ENCODE data around the gene STAT1.

The STAT1 gene

DNA sequence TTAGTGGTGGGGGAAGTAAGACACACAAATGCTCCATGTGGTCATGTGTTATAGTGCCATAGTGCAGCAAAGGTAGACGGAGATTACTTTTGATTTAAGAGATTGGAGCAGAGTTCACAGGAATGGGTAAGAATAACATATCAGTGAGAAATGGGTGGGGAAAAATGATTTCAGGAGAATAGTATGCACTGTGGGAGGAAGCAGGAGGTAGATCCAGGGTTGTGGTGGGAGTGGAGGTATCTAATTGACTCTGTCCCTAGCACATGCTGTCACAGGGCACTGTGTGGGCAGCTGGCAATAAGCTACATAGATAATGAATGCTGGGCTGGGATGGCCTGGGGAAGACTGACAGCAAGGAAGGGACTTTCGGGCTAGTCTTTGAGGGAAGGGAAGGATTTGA, 65.3 kb downstream of the STAT1 start:
- no peak for DNase-seq

DNA sequence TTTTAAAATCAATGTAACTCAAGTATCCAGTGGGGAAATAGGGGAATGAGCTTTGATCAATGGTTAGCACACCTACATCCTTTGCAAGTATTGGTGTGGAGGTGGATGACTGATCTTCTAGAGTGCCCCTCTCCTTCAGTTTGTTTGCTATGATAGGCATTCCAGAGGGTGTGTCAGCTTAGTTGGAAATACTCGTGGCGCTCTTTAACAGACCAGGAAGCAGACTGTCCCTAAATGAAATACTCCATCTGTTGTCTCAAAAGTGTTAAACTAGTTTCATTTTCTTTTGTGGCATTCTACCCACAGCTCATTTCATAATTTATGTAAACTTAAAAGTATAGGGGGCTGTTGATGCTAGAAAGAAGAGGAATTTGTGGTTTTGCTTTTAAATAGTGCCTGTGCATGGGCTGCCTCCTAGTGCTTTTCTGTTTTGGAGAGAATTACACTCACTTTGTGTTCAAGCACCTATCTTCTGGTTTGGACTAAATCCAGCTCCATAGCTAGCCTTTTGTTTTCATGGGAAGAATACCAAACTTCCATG, 66.2 kb downstream of the STAT1 start:
- DNase-seq, result no peak

- DNase-seq, result no peak
Measured at GRCh38 chr2:190947141-190947540, 66.8 kb downstream of the STAT1 start.

DNA sequence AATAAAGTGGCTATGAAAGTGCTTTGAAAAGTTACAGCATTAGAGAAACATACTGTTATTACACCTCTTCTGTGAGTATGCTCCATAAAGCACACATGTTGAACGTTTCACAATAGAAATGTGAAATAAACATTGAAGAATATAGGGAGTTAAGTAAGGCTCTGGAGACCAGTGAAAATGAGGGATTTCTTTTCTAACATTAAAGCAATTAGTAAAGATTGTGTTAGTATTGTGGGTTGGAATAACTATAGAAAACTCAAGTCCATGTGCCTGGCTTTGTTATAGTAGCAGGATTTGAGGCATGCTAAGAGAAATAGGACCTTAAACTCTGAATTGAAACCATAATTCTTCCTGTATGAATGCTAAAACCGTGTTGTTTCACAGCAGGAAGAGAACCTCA, 70.3 kb downstream of the STAT1 start:
- no peak for DNase-seq

- DNase-seq, result no peak
Measured at GRCh38 chr2:190942697-190943096, 71.3 kb downstream of the STAT1 start.

DNA sequence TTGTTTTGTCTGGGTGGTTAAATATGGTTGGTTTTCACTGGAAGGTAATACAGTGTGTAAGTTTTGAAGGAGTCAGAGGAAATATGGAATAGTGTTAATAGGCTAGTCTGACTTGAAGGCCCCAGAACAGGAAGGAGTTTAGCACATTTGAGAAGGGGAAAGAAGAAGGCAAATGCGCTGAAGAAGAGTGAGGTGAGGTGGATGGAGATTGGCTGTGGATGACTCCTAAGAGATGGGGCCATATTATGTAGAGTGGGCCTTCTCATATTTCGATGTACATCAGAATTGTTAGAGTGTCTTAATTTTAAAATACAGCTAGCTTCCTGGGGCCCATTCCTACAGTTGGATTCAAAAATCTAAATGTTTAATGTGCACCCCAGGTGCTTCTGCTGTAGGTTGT, 72.4 kb downstream of the STAT1 start:
- DNase-seq, result no peak

- no peak for DNase-seq
Measured at GRCh38 chr2:190940454-190940853, 73.5 kb downstream of the STAT1 start.

- DNase-seq, result no peak
Measured at GRCh38 chr2:190938771-190939335, 75.1 kb downstream of the STAT1 start.

GRCh38 chr2:190935054-190935453, 78.9 kb downstream of the STAT1 start:
- DNase-seq, result no peak

GRCh38 chr2:190933361-190933760, 80.6 kb downstream of the STAT1 start:
- DNase-seq, result no peak

GRCh38 chr2:190932514-190932913, 81.5 kb downstream of the STAT1 start:
- DNase-seq, result no peak

DNA sequence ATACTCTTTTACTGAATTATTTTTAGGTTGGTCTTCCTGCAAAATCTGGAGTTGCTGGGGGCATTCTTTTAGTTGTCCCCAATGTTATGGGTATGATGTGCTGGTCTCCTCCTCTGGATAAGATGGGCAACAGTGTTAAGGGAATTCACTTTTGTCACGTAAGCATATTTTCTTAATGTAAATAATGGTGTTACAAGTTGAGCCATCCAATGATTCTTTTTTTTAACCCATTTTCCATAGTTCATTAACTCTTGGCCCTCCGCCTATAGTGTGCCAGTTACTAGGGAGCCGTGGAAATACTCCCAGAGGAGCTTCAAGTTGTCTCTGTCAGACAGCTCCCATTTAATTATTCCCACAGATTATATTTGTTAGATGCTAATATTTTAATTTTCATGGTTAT, 83.6 kb downstream of the STAT1 start:
- no peak for DNase-seq

DNA sequence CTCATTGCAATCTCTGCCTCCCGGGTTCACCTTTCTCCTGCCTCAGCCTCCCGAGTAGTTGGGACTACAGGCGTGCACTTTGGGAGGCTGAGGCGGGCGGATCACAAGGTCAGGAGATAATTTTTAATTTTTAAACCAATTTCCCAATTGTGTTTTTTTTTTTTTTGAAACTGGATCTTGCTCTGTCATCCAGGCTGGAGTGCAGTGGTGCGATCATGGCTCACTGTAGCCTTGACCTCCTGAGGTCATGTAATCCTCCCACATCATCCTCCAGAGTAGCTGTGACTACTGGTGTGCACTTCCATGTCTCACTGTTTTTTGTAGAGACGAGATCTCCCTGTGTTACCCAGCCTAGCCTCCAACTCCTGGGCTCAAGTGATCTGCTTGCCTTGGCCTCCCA, 84.1 kb downstream of the STAT1 start:
- DNase-seq, result no peak

DNA sequence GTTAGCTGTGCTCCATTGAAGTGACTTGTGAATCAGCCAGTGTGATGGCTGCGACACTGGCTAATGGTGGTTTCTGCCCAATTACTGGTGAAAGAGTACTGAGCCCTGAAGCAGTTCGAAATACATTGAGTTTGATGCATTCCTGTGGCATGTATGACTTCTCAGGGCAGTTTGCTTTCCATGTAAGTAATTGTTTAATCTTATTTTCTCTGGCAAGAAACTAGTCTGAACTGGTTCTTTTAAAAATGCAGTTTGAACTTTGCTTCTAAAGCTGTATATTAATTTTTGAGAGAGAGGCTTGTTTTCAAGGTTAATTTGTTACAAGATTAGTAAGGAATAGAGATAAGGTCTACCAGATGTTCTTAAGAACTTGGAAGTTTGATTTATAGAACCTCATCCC, 86.7 kb downstream of the STAT1 start:
- DNase-seq, result no peak

DNA sequence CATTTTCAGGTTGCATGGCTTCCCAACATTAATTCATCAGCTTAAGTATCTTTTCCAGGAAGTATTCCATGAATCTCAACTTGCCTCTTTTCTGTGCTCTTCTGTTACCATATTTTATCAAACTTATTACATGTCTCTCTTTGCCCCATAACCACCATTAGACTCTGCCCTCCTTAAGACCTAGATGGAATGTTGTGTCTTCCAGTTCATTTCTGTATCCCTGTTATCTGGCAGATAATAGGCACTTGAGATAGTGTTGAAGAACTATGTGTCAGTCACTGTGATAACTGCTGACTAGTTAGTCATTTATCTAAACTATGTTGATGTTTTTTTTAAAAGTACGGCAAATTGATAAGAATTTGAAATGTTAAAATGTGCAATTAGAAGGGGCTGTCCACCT, 91.6 kb downstream of the STAT1 start:
- DNase-seq, result no peak

- DNase-seq, result no peak
Measured at GRCh38 chr2:190920085-190920484, 93.9 kb downstream of the STAT1 start.
